DMS79 (cell line): ENCODE measurements around the gene NUDT2.

Experiments used
- DNase-seq: peaks from one replicate; lab custom pipeline; 2025; lab: John Stamatoyannopoulos, UW

Gene NUDT2

DNA sequence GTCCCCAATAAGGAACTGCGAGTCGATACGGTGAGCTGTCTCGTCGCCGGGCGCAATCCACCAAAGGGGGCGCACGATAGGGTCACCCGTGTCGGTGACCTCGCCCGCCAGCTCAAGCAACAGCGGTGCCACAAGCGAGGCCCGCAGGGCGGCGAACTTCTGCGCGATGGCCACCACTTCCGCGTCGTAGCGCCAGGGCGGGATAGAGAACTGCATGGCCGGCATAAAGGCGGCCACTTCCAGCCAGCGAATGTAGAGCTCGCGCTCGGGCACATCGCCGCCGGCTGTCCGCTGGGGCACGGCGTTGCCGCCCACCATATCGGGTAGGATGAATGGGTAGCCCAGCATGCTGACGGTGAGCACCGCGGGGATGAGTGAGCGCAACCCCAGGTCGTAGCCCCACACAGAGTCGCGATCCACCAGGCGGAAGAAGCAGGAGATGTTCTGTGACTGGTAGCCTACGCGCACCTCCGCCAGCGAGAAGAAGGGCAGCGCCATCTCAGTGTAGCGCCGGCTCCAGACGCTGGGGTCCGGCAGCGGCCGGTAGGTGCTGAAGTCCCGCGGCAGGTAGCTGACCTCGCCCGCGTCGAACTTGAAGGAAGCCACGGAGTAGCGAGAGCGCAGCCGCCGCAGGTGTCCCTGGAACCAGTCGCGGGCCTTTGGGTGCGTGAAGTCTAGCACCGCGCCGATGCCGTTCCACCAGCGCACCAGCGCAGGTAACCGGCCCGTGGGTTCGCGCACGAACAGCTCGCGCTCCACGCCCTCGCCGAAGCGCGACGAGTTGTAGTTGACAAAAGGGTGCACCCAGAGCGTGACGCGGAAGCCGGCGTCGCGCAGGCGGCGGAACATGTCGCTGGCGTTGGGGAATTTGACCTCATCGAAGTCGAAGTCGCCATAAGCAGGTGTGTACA lies 41.9 kb downstream of the NUDT2 start:
- no peak for DNase-seq

DNA sequence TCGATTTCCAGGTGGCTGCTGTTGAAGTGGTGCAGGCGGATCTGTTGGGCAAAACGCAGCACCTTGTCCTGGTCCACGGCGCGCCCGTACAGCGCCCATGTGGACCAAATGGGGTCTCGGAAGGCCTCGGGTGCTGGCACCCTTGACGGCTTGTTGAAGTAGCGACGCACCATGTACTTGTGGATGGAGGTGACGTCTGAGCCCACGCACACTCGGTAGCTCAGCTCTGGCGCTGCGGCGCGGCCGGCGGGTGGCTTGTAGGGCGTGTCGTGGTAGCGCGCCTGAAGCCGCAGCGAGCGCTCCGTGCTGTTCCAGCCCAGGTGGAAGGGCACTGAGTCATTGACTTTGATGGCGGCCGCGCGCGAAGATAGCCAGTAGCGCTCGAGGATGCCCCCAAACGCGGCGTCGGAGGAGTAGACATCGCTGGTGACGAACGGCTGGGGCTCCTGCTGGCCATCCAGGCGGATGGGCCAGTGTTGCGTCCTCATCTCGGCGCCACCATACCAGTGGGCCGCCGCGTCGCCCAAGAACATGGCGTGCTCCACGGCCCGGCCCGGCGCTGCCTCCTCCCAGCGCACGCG lies 42.6 kb downstream of the NUDT2 start:
- no peak for DNase-seq

DNA sequence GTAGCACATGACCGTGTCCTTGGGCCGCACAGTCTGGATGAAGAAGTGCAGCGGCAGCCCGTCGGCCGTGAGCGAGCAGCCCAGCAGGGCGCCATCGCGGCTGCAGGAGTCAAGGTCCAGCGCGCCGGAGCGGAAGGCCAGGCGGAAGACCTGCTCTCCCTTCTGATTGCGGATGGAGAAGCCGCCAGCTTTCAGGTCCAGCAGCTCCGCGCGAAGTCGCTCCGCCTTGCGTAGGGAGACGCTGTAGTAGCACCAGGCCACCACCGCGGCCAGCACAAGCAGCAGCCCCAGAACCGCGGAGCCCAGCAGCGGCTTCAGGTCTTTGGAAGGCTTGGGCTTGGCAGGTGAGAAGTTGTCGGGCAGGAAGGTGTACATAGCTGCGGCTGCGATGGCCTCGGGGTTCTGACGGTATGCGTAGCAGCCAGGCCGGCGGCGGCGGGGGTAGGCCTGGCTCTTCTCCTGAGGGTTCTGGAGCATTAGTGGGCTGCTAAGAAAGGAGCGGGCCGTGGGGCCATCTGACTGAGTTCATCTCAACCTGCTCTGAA lies 43.2 kb downstream of the NUDT2 start:
- DNase-seq = no peak

DNA sequence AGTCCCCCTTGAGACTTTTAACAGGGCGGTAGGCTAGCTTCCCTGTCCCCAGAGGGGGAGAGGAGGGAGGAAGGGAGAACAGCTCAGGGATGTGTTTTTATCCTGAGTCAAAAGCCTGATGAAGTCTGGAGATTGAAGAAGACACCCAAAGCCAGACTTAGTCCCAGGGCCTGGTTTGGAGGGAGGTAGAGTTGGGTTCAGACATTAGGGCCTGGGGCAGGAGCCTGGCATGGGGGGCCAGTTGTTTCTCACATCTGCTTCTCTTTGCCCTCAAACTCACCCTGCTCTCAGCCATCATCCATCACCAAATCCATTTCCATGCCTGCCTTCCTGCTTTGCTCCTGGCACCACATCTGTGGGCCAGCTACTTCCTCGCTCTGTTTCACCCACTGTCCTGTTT lies 44.4 kb downstream of the NUDT2 start:
- no peak for DNase-seq

DNA sequence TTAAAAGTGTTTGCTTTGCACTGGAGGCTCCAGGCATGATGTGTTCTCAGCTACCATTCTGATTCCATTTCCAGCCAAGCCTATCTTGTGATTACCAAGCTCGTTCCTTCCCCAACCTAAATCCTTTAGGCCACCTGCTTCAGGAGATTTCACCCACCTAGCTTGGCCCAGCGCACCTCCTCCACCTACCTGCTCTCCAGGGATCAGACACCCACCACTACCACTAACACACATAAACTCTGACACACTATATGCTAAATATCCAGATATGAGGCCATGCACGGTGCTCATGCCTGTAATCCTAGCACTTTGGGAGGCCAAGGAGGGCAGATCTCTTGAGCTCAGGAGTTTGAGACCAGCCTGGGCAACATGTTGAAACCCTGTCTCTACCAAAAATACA lies 45.0 kb downstream of the NUDT2 start:
- no peak for DNase-seq

DNA sequence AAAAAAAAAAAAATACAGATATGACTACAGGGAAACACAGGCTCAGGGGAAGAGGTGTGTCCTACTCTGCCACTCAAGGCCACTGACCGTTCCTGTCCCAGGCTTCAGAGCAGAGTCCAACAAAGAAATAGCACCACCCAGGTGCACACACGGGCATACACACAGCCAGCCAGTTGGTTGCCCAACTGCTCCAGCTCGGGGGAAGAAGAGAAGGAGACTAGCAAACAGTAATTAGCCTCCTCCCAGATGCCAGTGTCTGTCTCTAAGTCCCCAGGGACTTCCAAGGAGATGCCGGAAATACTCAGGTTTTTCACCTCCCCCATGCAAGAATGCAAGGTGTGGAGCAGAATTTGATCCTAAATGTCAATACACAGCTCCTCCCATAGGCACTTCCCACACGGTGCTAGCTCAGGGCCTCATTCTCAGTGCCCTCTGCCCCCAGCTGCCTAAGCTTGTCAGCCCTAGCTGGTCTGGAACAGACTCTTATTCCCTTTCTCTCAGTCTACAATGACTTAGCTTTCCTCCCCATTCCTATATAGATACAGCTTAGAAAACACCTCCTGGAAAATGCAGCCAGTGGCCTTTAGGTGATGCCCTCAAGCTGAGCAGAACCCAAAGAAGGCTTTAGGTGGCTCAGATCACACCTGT lies 45.7 kb downstream of the NUDT2 start:
- DNase-seq = no peak

DNA sequence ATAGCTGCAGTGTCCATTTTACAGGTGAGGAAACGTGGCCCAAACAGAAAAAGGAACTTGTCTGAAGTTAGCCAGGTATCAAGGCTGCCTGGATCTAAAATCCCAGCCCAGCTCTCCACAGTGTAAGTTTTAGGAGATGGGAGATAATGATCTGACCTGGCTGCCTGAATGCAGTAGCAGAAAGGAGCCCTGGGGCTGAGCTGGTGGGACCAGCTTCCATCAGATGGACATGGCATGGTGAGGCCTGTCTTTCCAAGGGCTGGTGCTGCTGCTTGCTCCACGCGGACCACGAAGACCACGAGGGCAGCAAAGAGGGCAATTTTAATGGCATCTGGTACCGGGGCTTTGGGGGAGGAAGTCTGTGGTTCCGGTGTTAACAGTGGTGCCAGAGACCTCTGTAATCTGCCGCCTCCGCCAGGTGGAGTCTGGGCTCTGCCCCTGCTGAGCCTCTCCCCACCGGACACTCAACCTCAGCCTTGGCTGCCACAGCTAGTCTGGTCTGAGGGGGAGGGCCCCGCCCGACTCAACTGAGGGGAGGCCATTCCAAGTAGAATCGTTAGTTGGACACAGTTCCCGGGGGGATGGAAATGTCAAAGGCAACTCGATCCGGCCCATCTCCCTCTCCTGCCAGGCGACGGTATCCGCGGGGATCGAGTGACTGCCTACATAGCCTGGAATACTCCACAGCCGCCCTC lies 46.7 kb downstream of the NUDT2 start:
- peak; percentile 28 for DNase-seq

DNA sequence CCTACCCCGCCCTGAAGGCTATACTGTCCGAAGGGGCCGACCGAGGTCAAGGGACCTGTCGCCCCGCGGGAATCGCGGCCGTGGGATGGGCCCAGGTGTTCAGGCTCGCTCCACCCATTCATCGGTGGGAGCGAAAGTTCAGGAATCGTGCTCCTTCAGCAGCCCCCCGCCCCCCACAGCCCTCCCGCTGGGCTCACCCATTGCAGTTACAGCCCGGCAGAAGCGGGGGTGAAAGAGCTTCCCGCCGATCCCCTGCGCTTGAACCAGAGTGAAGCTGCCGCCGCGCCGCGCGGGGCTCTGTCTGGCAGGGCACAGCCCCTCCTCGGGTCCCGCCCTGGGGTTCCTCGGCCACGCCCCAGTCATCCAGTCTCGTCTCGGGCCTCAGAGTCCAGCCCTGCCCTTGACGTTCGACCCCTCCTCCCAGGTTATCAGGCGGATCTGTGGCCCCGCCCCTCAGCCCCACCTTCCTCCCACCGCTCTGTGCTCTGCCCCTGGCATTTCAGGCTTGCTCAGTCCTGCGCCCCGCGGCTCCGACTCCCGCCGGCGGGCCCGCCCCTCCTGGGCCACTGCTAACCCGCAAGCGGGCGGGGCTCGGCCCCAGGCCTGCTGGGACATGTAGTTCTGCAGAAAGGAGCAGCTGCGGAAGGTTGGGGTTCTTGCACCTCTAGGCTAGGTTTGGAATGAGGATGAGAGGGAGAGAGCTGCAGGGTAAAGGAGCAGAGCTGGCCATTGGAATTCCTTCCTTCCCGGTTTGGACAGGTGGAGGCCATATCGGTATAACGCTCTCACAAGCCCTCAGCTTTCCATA lies 47.4 kb downstream of the NUDT2 start, which contains the start of gene MYORG:
Gene MYORG (minus strand): TSS at position 303 of the 808 bp plus-strand sequence. CDS start 3,955 bp downstream, outside the sequence.
- DNase-seq = peak; percentile 95

DNA sequence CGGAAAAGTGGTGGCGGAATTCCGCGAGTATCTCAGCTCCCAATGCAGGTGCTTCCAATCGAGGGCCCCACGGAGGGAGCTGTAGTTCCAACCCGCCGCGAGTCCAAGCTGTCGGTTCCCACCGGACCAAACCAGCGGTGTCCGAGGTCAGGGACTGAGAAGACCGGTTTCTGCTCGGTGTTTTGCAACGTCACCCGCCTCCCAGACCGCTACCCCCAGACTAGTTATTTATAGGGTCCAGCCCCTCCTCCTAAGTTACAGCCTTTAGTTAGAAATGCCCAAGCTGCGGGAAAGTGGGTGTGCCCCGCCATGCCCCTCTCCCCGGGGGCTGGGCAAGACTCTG lies 48.0 kb downstream of the NUDT2 start:
- DNase-seq = no peak

DNA sequence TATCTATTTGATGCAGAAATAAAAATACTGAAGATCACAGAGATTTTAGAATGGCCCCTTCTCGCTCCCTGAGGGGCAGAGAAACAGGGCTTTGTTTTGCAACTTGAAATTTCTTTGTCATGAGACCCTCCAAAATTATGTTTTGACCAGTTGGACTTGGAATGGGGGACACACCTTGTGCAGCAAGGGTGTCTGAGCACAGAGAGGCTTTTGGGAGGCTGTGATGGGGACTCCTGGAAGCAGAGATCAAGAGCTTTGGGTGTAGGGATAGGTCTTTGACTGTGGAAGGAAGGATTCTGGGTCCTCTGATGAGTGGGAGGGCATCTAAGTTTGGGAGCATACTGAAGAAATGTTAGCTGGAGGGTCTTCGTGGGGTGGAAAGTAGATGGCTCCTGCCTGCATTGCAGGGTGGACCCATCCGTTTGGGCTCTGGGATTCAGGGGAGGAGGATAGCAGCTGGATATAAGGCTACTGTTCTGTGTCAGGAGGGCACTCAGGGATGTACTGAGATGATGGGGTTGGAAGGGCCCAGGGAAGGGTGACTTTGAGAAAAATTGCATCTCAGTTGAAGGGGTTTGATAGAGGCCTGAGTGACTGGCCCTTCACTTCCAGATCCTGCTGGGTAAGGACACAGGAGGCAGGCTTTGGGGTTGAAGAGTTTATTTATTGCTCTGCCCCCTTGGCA lies 49.1 kb downstream of the NUDT2 start:
- DNase-seq = no peak

DNA sequence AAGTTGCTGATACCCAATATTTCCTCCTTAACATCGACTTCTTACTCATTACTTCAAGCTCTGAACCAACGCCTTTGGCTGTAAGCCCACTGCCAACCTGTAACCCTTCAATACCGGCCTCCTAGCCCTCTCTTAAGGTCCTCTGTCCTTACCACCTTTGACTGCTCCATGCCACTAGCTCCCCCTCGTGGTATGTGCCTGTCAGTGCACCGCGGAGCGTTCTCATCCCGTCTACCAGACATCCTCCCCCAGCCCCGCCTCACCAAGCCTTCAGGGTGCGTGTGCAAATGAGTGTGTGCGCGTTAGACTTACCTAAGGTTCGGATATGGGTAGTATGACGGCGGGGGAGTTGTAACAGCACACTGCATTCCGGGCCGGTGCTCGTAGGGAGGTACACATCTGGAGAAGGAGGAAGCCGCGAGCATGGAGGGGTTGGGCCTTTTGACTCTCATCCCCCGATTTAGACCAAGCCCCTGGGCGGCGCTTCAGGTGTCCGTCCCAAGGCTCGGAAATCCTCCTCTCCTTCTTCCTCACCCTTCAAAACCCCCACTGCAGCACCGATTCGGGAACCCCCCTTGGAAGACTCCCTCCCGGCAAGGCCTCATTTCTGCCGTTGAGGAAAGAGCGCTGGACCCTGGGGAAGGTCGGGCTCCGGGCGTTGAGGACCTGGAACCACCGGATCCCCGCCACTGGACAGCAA lies 50.1 kb downstream of the NUDT2 start:
- DNase-seq = peak; percentile 78

DNA sequence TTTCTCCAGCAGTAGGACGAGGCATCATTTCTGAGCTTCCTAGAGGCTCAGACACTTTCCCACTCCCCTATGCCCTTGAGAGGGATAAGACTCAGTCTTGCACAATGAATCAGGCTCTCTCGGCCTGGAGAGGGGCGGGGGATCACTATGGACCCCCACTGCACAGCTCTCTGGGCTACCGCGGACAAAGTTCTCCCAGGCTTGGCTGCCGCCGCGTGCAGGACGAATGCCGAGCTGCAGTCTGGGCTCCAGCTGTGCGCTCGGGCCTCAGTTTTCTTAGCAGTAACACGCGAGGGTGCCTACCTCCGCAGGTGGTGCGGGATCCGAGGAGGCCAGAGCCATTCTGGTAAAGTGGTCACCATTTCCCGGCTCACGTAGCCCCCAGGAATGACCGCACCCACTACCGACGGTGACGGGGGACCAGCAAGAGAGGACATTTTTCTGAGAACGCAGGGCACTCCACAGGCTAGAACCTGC lies 50.7 kb downstream of the NUDT2 start:
- DNase-seq = no peak

DNA sequence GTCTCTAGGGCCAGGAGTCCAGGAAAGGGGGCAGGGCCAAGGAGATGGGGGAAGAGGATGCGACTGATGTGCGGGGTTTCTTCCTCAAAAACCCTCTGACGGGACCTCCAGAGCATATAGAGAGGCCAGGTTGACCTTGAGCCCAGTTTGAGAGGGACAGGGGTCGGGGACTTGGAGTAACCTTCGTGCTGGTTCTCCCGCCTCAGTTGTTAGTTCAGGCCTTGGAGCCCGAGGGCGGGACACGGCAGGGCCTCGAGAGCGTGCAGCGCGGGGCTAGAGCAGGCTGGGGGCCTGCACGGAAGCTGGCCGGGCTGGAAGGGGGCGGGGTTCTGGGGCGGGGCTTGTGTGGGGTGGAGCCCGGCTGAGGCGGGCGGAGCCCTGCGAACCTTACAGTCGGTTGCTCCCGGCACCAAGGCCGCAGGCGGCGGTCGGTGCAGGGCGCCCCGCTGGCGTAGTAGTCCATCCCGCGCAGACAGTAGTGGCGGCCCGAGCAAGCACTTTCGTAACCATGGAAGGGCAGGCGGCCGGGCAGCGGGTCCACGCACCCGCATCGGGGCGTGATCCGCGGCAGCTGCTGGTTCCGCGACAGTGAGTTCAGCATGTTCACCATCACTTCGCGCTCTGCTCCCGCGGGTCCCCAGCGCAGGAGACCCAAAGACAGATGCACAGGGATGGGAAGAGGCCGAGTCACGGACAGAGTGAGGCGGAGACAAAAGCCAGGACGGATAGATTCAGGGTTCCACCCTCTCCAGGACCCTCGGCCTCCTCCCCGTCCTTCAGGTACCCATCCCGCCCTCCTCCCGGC lies 51.3 kb downstream of the NUDT2 start:
- peak; percentile 57 for DNase-seq

DNA sequence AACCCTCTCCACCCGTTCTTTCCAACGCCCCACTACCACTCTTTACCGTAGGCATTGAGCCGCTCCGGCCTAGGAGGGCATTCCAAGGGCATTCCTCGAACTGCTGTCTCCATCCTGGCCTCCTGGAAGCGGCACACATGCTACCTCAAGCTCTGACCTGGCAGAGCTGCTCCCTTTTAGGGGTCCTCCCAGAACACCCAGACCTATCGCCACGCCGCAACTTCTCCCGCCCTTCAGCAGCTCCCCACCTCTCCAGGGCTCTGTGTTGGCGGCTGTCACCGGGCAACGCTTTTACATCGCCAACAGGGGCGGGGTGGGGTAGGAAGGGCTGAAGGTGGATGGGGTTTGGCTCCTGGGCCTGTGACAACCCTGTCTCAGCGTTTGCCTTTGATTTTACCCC lies 52.0 kb downstream of the NUDT2 start:
- peak; percentile 33 for DNase-seq

DNA sequence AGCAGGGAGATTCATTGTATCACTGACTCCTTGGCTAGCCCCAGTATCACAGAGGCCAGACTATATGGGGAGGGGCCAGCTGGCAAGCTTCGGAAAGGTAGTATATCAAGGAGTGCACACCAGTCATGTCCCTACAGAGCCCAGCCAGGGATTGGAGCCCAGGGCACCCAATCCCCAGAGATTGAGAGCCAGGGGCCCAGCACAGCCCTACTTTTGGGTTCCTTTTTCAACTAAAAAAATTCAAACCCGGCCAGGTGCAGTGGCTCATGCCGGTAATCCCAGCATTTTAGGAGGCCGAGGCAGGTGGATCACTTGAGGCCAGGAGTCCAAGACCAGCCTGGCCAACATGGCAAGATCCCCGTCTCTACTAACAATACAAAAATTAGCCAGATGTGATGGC lies 52.7 kb downstream of the NUDT2 start:
- DNase-seq = no peak

DNA sequence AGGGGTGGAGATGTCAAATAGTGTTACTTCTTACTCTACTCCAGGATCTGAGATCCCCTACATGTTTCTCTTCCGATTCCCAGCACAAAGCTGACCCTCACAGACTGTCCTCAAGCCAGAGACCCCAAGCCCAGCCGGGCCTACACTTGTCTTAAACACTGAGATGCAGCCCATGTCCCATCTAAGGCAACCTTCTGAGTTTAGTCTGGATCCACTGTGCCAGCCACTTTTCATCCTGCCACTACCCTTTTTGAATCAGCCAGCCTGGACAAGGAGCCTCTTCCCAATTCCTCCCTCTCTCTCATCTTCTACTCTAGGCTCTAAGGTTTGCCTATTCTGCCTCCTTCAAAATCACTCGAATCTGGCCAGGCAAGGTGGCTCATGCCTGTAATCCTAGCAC lies 53.5 kb downstream of the NUDT2 start:
- no peak for DNase-seq

DNA sequence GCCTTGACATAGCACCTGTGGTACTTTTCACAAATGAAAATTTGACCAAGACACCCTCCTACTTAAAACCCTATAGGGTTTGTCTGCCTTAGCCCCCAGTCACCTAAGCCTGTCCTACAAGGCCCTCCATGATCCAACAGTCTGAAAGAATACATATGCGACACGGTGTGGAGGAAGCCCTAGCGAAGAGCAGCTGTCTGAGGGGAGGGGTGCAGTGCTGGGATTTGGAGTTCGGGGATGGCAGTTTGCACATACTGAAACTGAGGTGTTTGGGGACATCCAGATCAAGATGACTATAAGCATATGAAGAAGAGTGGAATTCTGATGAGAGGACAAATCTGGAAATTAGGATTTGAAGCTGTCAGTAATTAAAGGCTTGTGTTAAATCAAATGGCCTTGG lies 54.5 kb downstream of the NUDT2 start:
- DNase-seq = no peak

DNA sequence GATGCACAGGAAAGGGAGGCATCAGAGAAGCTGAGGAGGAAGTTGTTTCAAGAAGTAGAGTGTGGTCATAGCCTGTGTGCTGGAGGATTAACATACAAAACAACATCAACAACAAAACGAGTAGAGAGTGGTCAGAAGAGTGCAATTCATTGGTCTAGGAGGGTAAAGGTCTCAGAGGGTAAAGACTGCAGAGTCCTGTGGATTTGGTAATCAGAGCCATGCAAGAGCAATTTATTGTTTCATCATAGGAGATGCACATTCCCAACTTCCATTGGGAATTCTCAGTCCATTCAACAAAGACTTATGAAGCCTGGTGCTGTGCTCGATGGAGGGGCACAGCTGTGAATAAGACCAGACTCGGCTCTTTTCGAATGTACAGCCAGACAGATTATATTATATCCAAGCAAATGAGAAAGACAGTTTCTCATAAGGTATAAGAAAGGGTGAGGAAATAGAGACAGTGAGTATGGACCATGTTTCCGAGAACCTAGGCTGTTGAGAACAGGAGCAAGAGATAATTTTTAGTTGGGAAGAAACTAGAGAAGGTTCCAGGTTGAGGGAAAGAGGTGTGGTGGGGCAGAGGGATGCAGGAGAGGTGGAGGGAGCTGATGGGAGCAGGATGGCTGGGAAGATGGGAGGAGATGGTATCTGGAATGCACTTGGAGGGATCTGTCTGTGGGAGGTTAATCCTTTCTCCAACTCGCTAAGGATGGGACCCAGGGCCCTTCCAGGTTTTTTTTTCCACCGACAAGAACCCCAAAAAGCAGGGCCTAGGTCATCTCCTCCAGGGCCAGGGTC lies 55.2 kb downstream of the NUDT2 start:
- DNase-seq = no peak
